Osteoblast (primary cell): ENCODE results near the gene USP17L12. TPM values are rescaled to one million over a fixed set of nuclear protein-coding genes. Genes with fewer than 3 reads are reported as not detected.
"Not testable (repeated sequence)": the region's sequence is repeated elsewhere in the genome, so short reads cannot be mapped to it uniquely, and the experiment has no call there.

Experiments used
- DNase-seq: peaks from one replicate; pipeline ENCODE4 v3.0.0; 2011; ENCODE audit warnings: low spot score, mixed read lengths; ENCODE audit not compliant: insufficient read length; ENCODE audit errors: missing footprints
- H2AFZ ChIP-seq: 2 replicates; pipeline ENCODE4 v1.6.0; 2011; ENCODE audit warnings: mild to moderate bottlenecking, low read length
- H3K27ac ChIP-seq: 2 replicates; pipeline ENCODE4 v1.5.1; 2011; ENCODE audit warnings: mild to moderate bottlenecking, low read depth, low read length, moderate library complexity
- H3K27me3 ChIP-seq: 2 replicates; pipeline ENCODE4 v1.6.0; 2012; ENCODE audit warnings: mild to moderate bottlenecking, control low read depth, inconsistent platforms, low read length, moderate library complexity; ENCODE audit not compliant: insufficient read depth
- H3K36me3 ChIP-seq: 2 replicates; pipeline ENCODE4 v1.5.1; 2011; ENCODE audit warnings: mild to moderate bottlenecking, low read length, control low read depth, moderate library complexity; ENCODE audit not compliant: insufficient read depth
- H3K4me1 ChIP-seq: 2 replicates; pipeline ENCODE4 v1.5.1; 2011; ENCODE audit warnings: mild to moderate bottlenecking, low read length, control low read depth, moderate library complexity; ENCODE audit not compliant: insufficient read depth
- H3K4me2 ChIP-seq: 2 replicates; pipeline ENCODE4 v1.6.0; 2011; ENCODE audit warnings: mild to moderate bottlenecking, low read length; ENCODE audit not compliant: insufficient read depth
- H3K4me3 ChIP-seq: fragments of 200-600 bp; sonication (generic); 3 replicates; pipeline ENCODE4 v1.5.1; 2012; ENCODE audit warnings: mild to moderate bottlenecking, low read length, inconsistent platforms; ENCODE audit not compliant: insufficient read depth
- H3K79me2 ChIP-seq: 2 replicates; pipeline ENCODE4 v1.6.0; 2012; ENCODE audit warnings: mild to moderate bottlenecking, low read length, control low read depth, inconsistent platforms; ENCODE audit not compliant: insufficient read depth
- H3K9me3 ChIP-seq: 2 replicates; pipeline ENCODE4 v1.5.1; 2011; ENCODE audit warnings: low read depth, low read length, control low read depth
- H4K20me1 ChIP-seq: 2 replicates; pipeline ENCODE4 v1.6.0; 2012; ENCODE audit warnings: mild to moderate bottlenecking, low read length, control low read depth; ENCODE audit not compliant: insufficient read depth
- total RNA-seq: library from RNA; depleted of rRNA; stranded (reverse); fragments of >200 nt; gene quantifications from 2 replicates; pipeline ENCODE4 v1.2.3, GENCODE V29; 2012

USP17L12 gene
- total RNA-seq, 1 donor: not detected

GRCh38 chr4:9247953-9248680 lies 28.2 kb downstream of the USP17L12 start, which contains the start of gene USP17L18:
USP17L18 (plus strand) TSS chr4:9248630; CDS start chr4:9248630, 0 bp downstream.
- not testable (repeated sequence) for DNase-seq, H3K4me2 ChIP-seq, H3K9me3 ChIP-seq, H3K27me3 ChIP-seq, H4K20me1 ChIP-seq, H3K36me3 ChIP-seq, H3K27ac ChIP-seq, H2AFZ ChIP-seq, H3K4me3 ChIP-seq, H3K79me2 ChIP-seq, H3K4me1 ChIP-seq

- not testable (repeated sequence) for DNase-seq, H3K36me3 ChIP-seq, H3K79me2 ChIP-seq, H3K4me1 ChIP-seq, H4K20me1 ChIP-seq, H3K4me3 ChIP-seq, H3K27me3 ChIP-seq, H3K27ac ChIP-seq, H3K9me3 ChIP-seq, H2AFZ ChIP-seq, H3K4me2 ChIP-seq
Observed at GRCh38 chr4:9253078-9253477, 33.1 kb downstream of the USP17L12 start, which contains the start of gene USP17L19. USP17L19 (plus strand) TSS chr4:9253378; CDS start chr4:9253378, 0 bp downstream.

GRCh38 chr4:9257824-9258223 lies 37.9 kb downstream of the USP17L12 start, which contains the start of gene USP17L20:
USP17L20 (plus strand) TSS chr4:9258124; CDS start chr4:9258124, 0 bp downstream.
- H3K4me1 ChIP-seq, H3K4me3 ChIP-seq, DNase-seq, H3K4me2 ChIP-seq, H3K27ac ChIP-seq, H2AFZ ChIP-seq, H3K9me3 ChIP-seq, H3K79me2 ChIP-seq, H3K27me3 ChIP-seq, H4K20me1 ChIP-seq, H3K36me3 ChIP-seq: not testable (repeated sequence)

- not testable (repeated sequence) for H3K36me3 ChIP-seq, H3K27ac ChIP-seq, H3K9me3 ChIP-seq, H2AFZ ChIP-seq, H3K4me3 ChIP-seq, H3K79me2 ChIP-seq, DNase-seq, H3K27me3 ChIP-seq, H3K4me1 ChIP-seq, H3K4me2 ChIP-seq, H4K20me1 ChIP-seq
Observed at GRCh38 chr4:9262572-9262971, 42.6 kb downstream of the USP17L12 start, which contains the start of gene USP17L21. USP17L21 (plus strand) TSS chr4:9262872; CDS start chr4:9262872, 0 bp downstream.

- H3K27ac ChIP-seq, H4K20me1 ChIP-seq, H3K36me3 ChIP-seq, H3K4me2 ChIP-seq, DNase-seq, H3K4me1 ChIP-seq, H3K4me3 ChIP-seq, H3K27me3 ChIP-seq, H3K9me3 ChIP-seq, H3K79me2 ChIP-seq, H2AFZ ChIP-seq: not testable (repeated sequence)
Observed at GRCh38 chr4:9267319-9267718, 47.4 kb downstream of the USP17L12 start, which contains the start of gene USP17L22. USP17L22 (plus strand) TSS chr4:9267619; CDS start chr4:9267619, 0 bp downstream.

Other genes with a start within 250 kb of the USP17L12 start
- gene FAM90A26, start 49.7 kb upstream of the USP17L12 start, total RNA-seq: not detected in 2 replicates
- gene USP17L10, start 9.5 kb upstream of the USP17L12 start, total RNA-seq: not detected in 2 replicates
- gene USP17L11, start 4.7 kb upstream of the USP17L12 start, total RNA-seq: not detected in 2 replicates
- not detected in 2 replicates for gene USP17L13, start 4.7 kb downstream of the USP17L12 start, total RNA-seq
- not detected in 2 replicates for gene USP17L15, start 14.2 kb downstream of the USP17L12 start, total RNA-seq
- not detected in 2 replicates for gene USP17L17, start 23.7 kb downstream of the USP17L12 start, total RNA-seq
- not detected in 2 replicates for gene USP17L18, start 28.5 kb downstream of the USP17L12 start, total RNA-seq
- gene USP17L19, start 33.2 kb downstream of the USP17L12 start, total RNA-seq: not detected in 2 replicates
- not detected in 2 replicates for gene USP17L20, start 38.0 kb downstream of the USP17L12 start, total RNA-seq
- not detected in 2 replicates for gene USP17L21, start 42.7 kb downstream of the USP17L12 start, total RNA-seq
- gene USP17L22, start 47.5 kb downstream of the USP17L12 start, total RNA-seq: not detected in 2 replicates
- gene USP17L24, start 105.0 kb downstream of the USP17L12 start, total RNA-seq: not detected in 2 replicates
- not detected in 2 replicates for gene USP17L25, start 109.8 kb downstream of the USP17L12 start, total RNA-seq
- not detected in 2 replicates for gene USP17L26, start 114.5 kb downstream of the USP17L12 start, total RNA-seq
- not detected in 2 replicates for gene USP17L5, start 119.3 kb downstream of the USP17L12 start, total RNA-seq
- not detected in 2 replicates for gene USP17L27, start 124.0 kb downstream of the USP17L12 start, total RNA-seq
- not detected in 2 replicates for gene USP17L28, start 128.7 kb downstream of the USP17L12 start, total RNA-seq
- not detected in 2 replicates for gene USP17L29, start 133.5 kb downstream of the USP17L12 start, total RNA-seq
- not detected in 2 replicates for gene USP17L30, start 143.0 kb downstream of the USP17L12 start, total RNA-seq
- gene DEFB131A, start 224.3 kb downstream of the USP17L12 start, total RNA-seq: not detected in 2 replicates